Suprapubic skin (tissue), 4 donors: ENCODE results near the gene GNAO1. TPM values are rescaled to one million over a fixed set of nuclear protein-coding genes. Genes with fewer than 3 reads are reported as not detected.

Source experiments
- DNase-seq, 2 donors: peaks; one replicate each; pipeline ENCODE4 v3.0.0-alpha.2; 2019; ENCODE audit warnings: low spot score in 2 of 2
- H3K27ac ChIP-seq: fragments of 200-600 bp; sonication (generic); one replicate; pipeline ENCODE4 v1.5.1; 2019
- H3K27me3 ChIP-seq: fragments of 200-600 bp; sonication (generic); one replicate; pipeline ENCODE4 v1.5.1; 2019
- H3K36me3 ChIP-seq: fragments of 200-600 bp; sonication (generic); one replicate; pipeline ENCODE4 v1.5.1; 2019
- H3K4me1 ChIP-seq: fragments of 200-600 bp; sonication (generic); one replicate; pipeline ENCODE4 v1.5.1; 2019
- H3K4me3 ChIP-seq: fragments of 200-600 bp; sonication (generic); one replicate; pipeline ENCODE4 v1.5.1; 2019; ENCODE audit warnings: mild to moderate bottlenecking
- H3K9me3 ChIP-seq: fragments of 200-600 bp; sonication (generic); one replicate; pipeline ENCODE4 v1.5.1; 2019
- EP300 ChIP-seq: sonication (generic); formaldehyde crosslinking; IDR thresholded peaks from one replicate; pipeline ENCODE4 v1.6.1; 2017; ENCODE audit warnings: antibody characterized with exemption
- POLR2A ChIP-seq, 2 donors: fragments of 450-650 bp; IDR thresholded peaks; one replicate each; pipeline ENCODE4 v1.6.1; 2017; ENCODE audit warnings: antibody characterized with exemption in 2 of 2, mild to moderate bottlenecking in 2 of 2, moderate library complexity in 2 of 2
- POLR2AphosphoS5 ChIP-seq, 3 donors: sonication (generic); formaldehyde crosslinking; IDR thresholded peaks; one replicate each; pipeline ENCODE4 v1.6.1; 2017; ENCODE audit warnings: antibody characterized with exemption in 3 of 3
- WGBS: methylation state at CpG from one replicate; pipeline ENCODE4 v1.1.5; 2018; 5-methylcytosine and 5-hydroxymethylcytosine counted together
- total RNA-seq, 4 donors: library from RNA; depleted of rRNA; stranded (reverse); fragments of >200 nt; gene quantifications; one replicate each; pipeline ENCODE4 v1.1.0, GENCODE V29; 2016
- TF ChIP-seq, protein P1 (sequence below), 2 donors: fragments of 200-600 bp in 1 of 2; fragments of 450-650 bp in 1 of 2; sonication (generic) in 1 of 2; IDR thresholded peaks; one replicate each; pipeline ENCODE4 v1.5.1; 2016 to 2019; ENCODE audit warnings: antibody characterized with exemption in 2 of 2, mild to moderate bottlenecking in 1 of 2, moderate library complexity in 1 of 2

GNAO1 gene
- total RNA-seq, 4 donors from 2014 or later, result 2.4 to 7.6 (median 5.8) TPM

- Histone ChIP-seq H3K27me3 (peaks cover 60% of the 10 kb centered on the region), H3K36me3 (no peaks in the 10 kb centered on the region), H3K4me1 (peaks cover 31% of the 10 kb centered on the region), H3K4me3 (peak overlapping the region; percentile 26), H3K9me3 (no peaks in the 10 kb centered on the region), H3K27ac (no peak overlapping the region)
- no peak for TF ChIP-seq EP300
- no peak for TF ChIP-seq POLR2AphosphoS5 (IDR thresholded peaks at IDR 0.05)
- no peak for TF ChIP-seq POLR2A (IDR thresholded peaks at IDR 0.05)
- TF ChIP-seq, protein P1, sequence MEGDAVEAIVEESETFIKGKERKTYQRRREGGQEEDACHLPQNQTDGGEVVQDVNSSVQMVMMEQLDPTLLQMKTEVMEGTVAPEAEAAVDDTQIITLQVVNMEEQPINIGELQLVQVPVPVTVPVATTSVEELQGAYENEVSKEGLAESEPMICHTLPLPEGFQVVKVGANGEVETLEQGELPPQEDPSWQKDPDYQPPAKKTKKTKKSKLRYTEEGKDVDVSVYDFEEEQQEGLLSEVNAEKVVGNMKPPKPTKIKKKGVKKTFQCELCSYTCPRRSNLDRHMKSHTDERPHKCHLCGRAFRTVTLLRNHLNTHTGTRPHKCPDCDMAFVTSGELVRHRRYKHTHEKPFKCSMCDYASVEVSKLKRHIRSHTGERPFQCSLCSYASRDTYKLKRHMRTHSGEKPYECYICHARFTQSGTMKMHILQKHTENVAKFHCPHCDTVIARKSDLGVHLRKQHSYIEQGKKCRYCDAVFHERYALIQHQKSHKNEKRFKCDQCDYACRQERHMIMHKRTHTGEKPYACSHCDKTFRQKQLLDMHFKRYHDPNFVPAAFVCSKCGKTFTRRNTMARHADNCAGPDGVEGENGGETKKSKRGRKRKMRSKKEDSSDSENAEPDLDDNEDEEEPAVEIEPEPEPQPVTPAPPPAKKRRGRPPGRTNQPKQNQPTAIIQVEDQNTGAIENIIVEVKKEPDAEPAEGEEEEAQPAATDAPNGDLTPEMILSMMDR (IDR thresholded peaks at IDR 0.05), result no peak
- no peak for DNase-seq
- WGBS, result 33% methylated on average over 33 of the region's 33 CpGs
Observed at GRCh38 chr16:56192986-56193945, 2.0 kb downstream of the GNAO1 start.

DNA sequence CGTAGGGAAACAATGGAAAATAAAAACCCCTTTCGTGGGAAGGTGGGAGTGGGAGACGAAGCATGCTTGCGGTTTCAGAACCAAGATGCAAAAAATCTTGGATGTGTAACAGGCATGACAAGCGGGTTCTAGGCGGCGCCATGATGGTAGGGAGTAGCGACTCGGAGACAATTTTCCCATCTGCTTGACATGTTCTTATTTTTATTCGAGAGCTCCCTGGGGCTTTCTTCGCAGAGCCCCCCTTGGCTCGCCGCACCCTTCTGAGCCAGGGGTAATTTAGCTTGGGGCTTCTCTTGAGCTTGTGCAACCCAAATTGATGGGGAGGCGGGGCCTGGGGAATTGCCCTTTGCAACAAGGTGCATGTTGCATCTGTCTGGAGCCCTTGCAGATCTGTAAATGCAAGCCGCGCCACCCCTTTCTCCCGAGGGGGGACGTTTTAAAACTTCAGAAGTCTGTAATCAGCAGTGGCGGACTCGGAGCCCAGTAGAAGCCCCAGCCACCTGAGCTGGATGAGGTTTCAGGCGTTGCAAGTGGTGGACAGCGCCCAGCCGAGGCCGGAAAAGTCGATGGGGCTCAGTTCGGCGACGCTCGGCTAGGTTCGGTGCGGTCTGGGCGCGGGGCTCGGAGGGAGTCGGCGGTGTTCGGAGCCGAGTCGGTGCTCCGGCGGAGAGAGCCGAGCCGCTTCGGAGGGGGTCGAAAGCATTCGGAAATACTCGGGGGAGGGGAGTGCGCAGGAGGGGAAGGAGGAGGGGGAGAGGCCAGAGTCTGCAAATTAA, 2.9 kb downstream of the GNAO1 start:
- 6% methylated on average over 26 of the region's 48 CpGs for WGBS
- TF ChIP-seq POLR2AphosphoS5 (IDR thresholded peaks at IDR 0.05) (no peak), POLR2A (IDR thresholded peaks at IDR 0.05) (no peak), EP300 (no peak)
- TF ChIP-seq, protein P1 (IDR thresholded peaks at IDR 0.05), result no peak
- no peak overlapping the region for H3K27ac ChIP-seq
- peak in 1 of 2 donors; percentile 75 for DNase-seq
- H3K27me3 ChIP-seq, result peaks cover 53% of the 10 kb centered on the region
- H3K4me3 ChIP-seq, result peak overlapping the region; percentile 26
- H3K9me3 ChIP-seq, result no peaks in the 10 kb centered on the region
- H3K36me3 ChIP-seq, result no peaks in the 10 kb centered on the region
- H3K4me1 ChIP-seq, result peaks cover 31% of the 10 kb centered on the region

DNA sequence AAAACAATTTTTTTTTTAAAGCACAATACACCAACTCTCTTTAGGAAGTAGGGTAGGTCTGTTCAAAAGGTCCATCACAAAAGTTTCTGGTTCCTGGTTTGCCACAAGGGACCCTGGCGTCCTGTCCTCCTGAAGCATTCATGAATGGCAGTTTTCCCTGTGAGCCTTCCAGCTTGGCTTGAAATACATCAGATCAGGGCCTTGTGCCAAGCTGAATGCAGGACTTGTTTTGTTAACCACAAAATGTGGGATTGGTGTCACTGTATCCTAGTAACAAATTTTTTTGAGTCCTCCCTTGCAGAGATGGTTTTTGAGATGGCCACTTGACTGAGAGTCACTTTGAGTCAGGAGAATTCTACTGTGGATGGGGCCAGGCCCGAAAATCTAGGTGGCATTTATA, 3.9 kb downstream of the GNAO1 start:
- H3K4me1 ChIP-seq, result peaks cover 31% of the 10 kb centered on the region
- no peak for DNase-seq
- H3K9me3 ChIP-seq, result no peaks in the 10 kb centered on the region
- H3K27me3 ChIP-seq, result peaks cover 48% of the 10 kb centered on the region
- TF ChIP-seq EP300 (no peak), POLR2AphosphoS5 (IDR thresholded peaks at IDR 0.05) (no peak), POLR2A (IDR thresholded peaks at IDR 0.05) (no peak)
- TF ChIP-seq, protein P1 (IDR thresholded peaks at IDR 0.05), result no peak
- H3K27ac ChIP-seq, result no peak overlapping the region
- WGBS, result 42% methylated on average over 2 of the region's 2 CpGs
- H3K4me3 ChIP-seq, result no peak overlapping the region
- no peaks in the 10 kb centered on the region for H3K36me3 ChIP-seq

DNA sequence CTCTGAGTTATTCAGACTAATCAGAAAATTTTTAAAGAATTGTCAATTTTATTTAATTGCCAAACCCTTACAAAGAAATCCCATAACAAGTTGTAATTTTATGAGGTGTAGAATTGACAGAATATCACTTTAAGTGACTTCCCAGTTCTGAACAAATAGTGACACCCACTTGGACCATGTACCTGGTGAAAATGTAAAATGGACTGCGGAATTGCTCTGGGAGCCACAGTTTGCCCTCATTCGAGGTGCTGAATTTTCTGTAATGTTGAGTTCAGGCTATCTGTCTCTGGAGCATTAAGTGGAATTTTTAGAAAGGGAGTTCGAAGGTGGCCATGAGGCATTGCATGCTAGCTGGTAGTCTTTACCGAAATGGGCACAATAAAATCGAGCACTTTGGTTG, 5.1 kb downstream of the GNAO1 start:
- no peaks in the 10 kb centered on the region for H3K9me3 ChIP-seq
- no peak overlapping the region for H3K27ac ChIP-seq
- no peak for DNase-seq
- peaks cover 25% of the 10 kb centered on the region for H3K4me1 ChIP-seq
- WGBS, result 96% methylated on average over 5 of the region's 5 CpGs
- no peak overlapping the region for H3K4me3 ChIP-seq
- H3K27me3 ChIP-seq, result peaks cover 39% of the 10 kb centered on the region
- no peaks in the 10 kb centered on the region for H3K36me3 ChIP-seq
- TF ChIP-seq POLR2AphosphoS5 (IDR thresholded peaks at IDR 0.05) (no peak), EP300 (no peak), POLR2A (IDR thresholded peaks at IDR 0.05) (no peak)
- TF ChIP-seq, protein P1 (IDR thresholded peaks at IDR 0.05), result no peak
